NAMALWA (cell line): ENCODE measurements around the gene SEMA4D.

ENCODE experiments used
- DNase-seq: peaks from one replicate; pipeline ENCODE4 v3.0.0-alpha.2; 2015; ENCODE audit warnings: low spot score

Gene SEMA4D

GRCh38 chr9:89367281-89367680 lies 130.6 kb downstream of the SEMA4D start:
- no peak for DNase-seq

GRCh38 chr9:89366711-89367110 lies 131.2 kb downstream of the SEMA4D start:
- no peak for DNase-seq

- DNase-seq = no peak
These were observed 132.4 kb downstream of the SEMA4D start for GRCh38 chr9:89365532-89365912.

- no peak for DNase-seq
These were observed 133.0 kb downstream of the SEMA4D start for GRCh38 chr9:89364666-89365531.

- DNase-seq = no peak
These were observed 133.8 kb downstream of the SEMA4D start for GRCh38 chr9:89363921-89364665.

- no peak for DNase-seq
These were observed 134.6 kb downstream of the SEMA4D start for GRCh38 chr9:89363311-89363670.

GRCh38 chr9:89362647-89363310 lies 135.1 kb downstream of the SEMA4D start:
- no peak for DNase-seq

DNA sequence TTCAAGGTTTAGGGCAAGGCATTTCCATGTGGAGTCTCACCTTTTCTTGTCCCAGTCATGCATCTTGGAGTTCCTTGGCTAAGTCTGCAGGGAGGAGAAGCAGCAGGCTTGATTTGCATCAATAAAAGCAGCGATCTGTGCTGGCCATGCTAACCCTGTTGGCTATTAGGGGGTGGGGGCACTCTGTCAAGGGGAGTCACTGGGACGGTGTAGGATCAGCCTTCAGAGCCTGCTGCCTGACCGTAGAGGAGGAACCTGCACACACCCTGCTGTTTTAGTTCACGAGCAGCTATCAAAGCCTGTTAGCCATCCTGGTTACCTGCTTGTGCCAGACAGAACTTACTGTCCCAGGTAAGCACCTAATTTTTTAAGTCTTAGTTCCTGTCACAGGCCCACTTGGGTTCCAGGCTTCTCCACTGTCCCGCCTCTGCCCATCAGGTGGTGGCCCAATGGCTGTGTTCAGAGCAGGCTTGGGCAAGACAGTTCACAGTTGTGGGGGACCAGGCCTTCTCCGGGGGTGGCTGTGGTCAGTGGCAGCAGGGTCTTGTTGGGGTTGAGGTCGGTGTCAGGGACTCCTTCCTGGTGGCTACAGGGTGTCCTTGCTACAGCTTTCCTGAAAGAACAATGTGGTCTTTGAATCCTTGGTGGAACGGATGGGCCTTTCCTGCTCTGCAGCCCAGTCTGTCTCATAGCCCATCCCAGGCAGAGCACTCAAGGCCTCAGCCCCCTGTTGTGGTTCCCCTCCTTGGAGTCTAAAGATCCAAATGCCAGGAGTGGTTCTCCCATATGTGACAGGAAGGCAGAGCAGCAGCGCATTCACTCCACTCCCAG lies 135.9 kb downstream of the SEMA4D start:
- DNase-seq = no peak

DNA sequence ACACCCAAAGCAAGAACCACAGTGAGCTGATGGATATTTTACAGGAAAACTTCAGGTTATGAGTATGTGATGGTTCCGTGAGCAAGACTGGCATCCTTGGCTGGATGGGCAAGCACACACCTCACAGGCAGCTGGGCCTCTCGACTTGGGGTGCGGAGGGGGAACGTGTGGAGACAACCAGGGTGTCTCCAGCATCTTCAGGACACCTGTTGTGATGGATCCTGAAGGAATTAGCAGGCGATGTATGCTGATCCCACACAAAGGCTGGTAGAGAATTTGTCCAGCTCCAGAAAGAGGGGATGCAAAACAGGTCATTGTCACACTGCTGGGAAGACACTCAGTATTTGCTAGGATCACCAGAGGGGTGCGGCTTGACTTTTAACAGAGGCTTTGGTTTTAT lies 136.9 kb downstream of the SEMA4D start:
- DNase-seq = no peak

DNA sequence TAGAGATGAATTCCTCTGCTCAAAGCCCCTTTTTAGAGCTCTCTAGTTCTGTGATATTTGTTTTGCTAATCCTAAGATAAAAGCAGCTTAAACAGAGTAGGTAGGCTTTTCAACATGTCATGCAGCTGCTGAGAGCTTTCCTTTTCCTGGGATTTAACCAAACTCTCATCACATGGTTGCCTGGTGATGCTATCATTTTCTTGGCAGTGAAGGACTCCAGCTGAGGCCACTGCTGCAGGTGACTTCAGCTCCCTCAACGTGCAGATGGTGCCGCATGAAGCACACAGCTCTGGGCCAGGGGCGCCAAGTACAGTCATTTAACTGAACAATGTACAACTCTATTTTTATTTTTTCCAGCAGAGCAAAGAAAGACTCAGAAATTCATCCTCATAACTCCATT lies 137.4 kb downstream of the SEMA4D start:
- no peak for DNase-seq

- no peak for DNase-seq
These were observed 138.1 kb downstream of the SEMA4D start for GRCh38 chr9:89359751-89360261.

DNA sequence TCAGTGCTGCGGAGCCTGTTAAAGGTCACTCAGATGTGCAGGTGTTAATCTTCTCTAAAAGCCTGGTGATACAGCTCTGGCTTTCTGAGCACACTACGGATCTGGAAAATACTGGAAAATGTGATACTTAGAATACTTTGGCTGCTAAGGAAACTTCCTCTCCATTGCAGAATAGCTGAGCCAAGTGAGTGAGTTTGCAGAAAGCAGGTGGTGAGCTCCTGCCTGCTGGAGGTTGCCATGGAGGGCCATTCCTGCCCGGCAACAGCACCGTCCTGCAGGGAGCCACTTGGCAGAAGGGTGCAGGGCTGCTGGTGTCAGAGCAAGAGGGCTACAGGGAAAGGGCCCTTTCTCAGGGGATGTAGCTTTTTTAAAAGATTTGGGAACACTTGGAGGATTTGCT lies 138.9 kb downstream of the SEMA4D start:
- no peak for DNase-seq

DNA sequence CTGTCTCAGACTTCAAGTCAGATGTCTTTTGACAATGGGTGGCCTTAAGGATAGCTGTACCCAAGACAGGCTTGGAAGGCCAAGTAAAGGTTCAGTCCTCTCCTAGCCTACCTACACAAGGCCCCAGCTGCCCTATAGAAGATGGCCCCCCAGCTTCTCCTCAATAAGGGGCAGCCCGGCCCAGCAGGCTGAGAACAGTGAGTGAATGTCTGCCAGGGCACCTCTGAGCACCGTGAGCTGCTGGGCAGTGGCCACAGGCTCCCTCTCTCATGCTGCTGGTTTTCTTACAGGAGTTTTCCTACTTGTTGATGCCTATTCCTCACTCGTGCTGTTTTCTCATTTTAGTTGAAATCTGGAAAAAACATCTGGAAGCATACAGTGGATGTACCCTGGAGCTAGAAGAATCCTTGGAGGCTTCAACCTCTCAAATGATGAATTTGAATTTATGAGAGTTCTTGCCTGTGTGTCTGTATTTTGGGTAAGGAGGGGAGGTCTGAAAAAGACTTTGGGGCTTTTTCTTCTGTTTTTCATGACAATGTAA lies 139.5 kb downstream of the SEMA4D start:
- DNase-seq = no peak

- DNase-seq = no peak
These were observed 140.3 kb downstream of the SEMA4D start for GRCh38 chr9:89357331-89358197.

GRCh38 chr9:89356782-89357181 lies 141.1 kb downstream of the SEMA4D start:
- no peak for DNase-seq

- no peak for DNase-seq
These were observed 143.4 kb downstream of the SEMA4D start for GRCh38 chr9:89354471-89354870.

- DNase-seq = no peak
These were observed 143.9 kb downstream of the SEMA4D start for GRCh38 chr9:89353989-89354388.

DNA sequence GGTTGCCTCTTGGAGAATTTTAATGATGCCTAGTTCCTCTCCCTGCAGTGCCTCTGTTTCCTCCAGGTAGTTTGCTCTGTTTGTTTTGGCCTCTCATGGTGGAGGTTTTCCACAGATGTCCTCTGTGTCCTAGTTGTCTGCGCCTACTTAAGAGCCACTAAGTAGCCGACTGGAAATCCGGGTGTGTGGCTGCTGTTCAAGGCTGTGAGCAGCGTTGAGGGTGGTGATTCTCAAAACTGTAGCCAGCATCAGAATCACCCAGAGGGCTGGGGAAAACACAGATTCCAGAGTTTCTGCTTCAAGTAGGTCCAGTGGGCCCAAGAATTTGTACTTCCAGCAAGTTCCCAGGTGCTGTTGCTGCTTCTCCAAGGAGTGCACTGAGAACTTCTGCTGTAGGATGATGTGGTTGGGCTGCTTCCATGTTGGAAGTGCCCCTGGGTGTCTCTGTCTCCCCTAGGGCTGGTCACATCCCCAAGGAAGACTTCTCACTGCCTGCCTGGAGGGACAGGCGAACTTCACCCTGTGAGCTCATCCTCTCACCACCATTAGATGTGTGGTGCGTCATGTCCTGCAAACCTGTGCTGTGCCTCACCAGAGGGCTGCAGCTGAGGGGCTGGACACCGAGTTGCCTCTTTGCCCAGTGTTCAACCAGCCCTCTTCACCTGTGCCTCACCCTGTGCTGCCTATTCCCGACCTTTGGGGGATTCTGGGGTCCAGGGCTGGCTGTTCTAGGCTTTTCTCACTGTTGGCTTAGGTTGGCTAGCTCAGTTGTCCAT lies 144.9 kb downstream of the SEMA4D start:
- no peak for DNase-seq

- no peak for DNase-seq
These were observed 145.5 kb downstream of the SEMA4D start for GRCh38 chr9:89352451-89352850.
